ENCODE data around the gene DAND5. TPM values are rescaled to one million over a fixed set of nuclear protein-coding genes. Genes with fewer than 3 reads are reported as not detected.
"Not testable (repeated sequence)": the region's sequence is repeated elsewhere in the genome, so short reads cannot be mapped to it uniquely, and the experiment has no call there.

The DAND5 gene
- total RNA-seq, 1 donor from 2014 or later, result not detected

- no peaks in the 10 kb centered on the region for H3K36me3 ChIP-seq (ENCODE audit: control insufficient read depth, insufficient read depth, low read length)
- no peaks in the 10 kb centered on the region for H3K27me3 ChIP-seq (ENCODE audit: control insufficient read depth, insufficient read depth, low read length)
- no peak for TF ChIP-seq CTCF (IDR thresholded peaks at IDR 0.05; ENCODE audit: insufficient read depth, low read length, poor library complexity, severe bottlenecking)
- no peak overlapping the region for H3K4me3 ChIP-seq (ENCODE audit: low read depth, low read length)
- DNase-seq (ENCODE audit: low read depth), result no peak
These were observed 3.9 kb downstream of the DAND5 start for GRCh38 chr19:12973236-12973635.

- no peak overlapping the region for H3K4me3 ChIP-seq (ENCODE audit: low read depth, low read length)
- H3K27me3 ChIP-seq (ENCODE audit: control insufficient read depth, insufficient read depth, low read length), result no peaks in the 10 kb centered on the region
- H3K36me3 ChIP-seq (ENCODE audit: control insufficient read depth, insufficient read depth, low read length), result no peaks in the 10 kb centered on the region
- no peak for DNase-seq (ENCODE audit: low read depth)
- no peak for TF ChIP-seq CTCF (IDR thresholded peaks at IDR 0.05; ENCODE audit: insufficient read depth, low read length, poor library complexity, severe bottlenecking)
These were observed 5.2 kb downstream of the DAND5 start for GRCh38 chr19:12974301-12975220.

GRCh38 chr19:12975221-12975741 lies 5.9 kb downstream of the DAND5 start:
- TF ChIP-seq CTCF (IDR thresholded peaks at IDR 0.05; ENCODE audit: insufficient read depth, low read length, poor library complexity, severe bottlenecking), result no peak
- DNase-seq (ENCODE audit: low read depth), result no peak
- Histone ChIP-seq H3K36me3 (ENCODE audit: control insufficient read depth, insufficient read depth, low read length) (no peaks in the 10 kb centered on the region), H3K27me3 (ENCODE audit: control insufficient read depth, insufficient read depth, low read length) (no peaks in the 10 kb centered on the region), H3K4me3 (ENCODE audit: low read depth, low read length) (no peak overlapping the region)

GRCh38 chr19:12976109-12976508 lies 6.7 kb downstream of the DAND5 start:
- H3K4me3 ChIP-seq (ENCODE audit: low read depth, low read length); DNase-seq (ENCODE audit: low read depth): not testable (repeated sequence)

GRCh38 chr19:12979974-12980373 lies 10.6 kb downstream of the DAND5 start:
- no peaks in the 10 kb centered on the region for H3K36me3 ChIP-seq (ENCODE audit: control insufficient read depth, insufficient read depth, low read length)
- no peak for DNase-seq (ENCODE audit: low read depth)
- H3K4me3 ChIP-seq (ENCODE audit: low read depth, low read length), result no peak overlapping the region
- H3K27me3 ChIP-seq (ENCODE audit: control insufficient read depth, insufficient read depth, low read length), result peaks cover 9% of the 10 kb centered on the region
- TF ChIP-seq CTCF (IDR thresholded peaks at IDR 0.05; ENCODE audit: insufficient read depth, low read length, poor library complexity, severe bottlenecking), result no peak

More at GRCh38 chr19:12976109-12976508, 6.7 kb downstream of the DAND5 start:
- H3K36me3 ChIP-seq (ENCODE audit: control insufficient read depth, insufficient read depth, low read length); H3K27me3 ChIP-seq (ENCODE audit: control insufficient read depth, insufficient read depth, low read length): not testable (repeated sequence)

GRCh38 chr19:12982648-12983047 lies 13.3 kb downstream of the DAND5 start:
- DNase-seq (ENCODE audit: low read depth), result no peak
- TF ChIP-seq CTCF (IDR thresholded peaks at IDR 0.05; ENCODE audit: insufficient read depth, low read length, poor library complexity, severe bottlenecking), result no peak
- Histone ChIP-seq H3K4me3 (ENCODE audit: low read depth, low read length) (no peak overlapping the region), H3K27me3 (ENCODE audit: control insufficient read depth, insufficient read depth, low read length) (peaks cover 17% of the 10 kb centered on the region), H3K36me3 (ENCODE audit: control insufficient read depth, insufficient read depth, low read length) (no peaks in the 10 kb centered on the region)

Data from kidney epithelial cell (primary cell).